Measurements from ENCODE around the gene DSCAML1. TPM values are rescaled to one million over a fixed set of nuclear protein-coding genes. Genes with fewer than 3 reads are reported as not detected.

DSCAML1 gene
- total RNA-seq, 1 experiment from 2014 or later, result 0.90 TPM

DNA sequence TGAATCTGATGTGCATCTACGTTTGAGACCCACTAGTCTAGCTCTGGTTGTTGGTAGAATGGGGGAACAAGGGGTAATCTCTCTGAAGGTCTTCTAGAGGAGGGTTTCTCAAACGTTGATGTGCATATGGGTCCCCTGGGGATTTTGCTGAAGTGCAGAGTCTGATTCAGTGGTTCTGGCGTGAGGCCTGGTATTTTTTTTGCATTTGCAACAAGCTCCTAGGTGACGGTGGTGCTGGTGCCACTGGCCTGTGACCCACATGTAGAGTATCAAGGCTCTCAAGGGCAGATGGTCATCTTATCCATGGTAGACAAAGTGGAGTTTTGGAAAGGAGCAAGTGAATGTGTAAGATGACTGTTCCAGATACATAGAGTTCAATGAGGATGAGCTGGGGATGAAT is 372.2 kb downstream of the DSCAML1 start:
- Mint-ChIP-seq H3K27ac (no peak overlapping the region), H3K9me3 (no peaks in the 10 kb centered on the region), H3K27me3 (ENCODE audit: low read depth) (peaks cover 3% of the 10 kb centered on the region; the same call in 1 of the 2 replicates), H3K4me3 (no peak overlapping the region), H3K4me1 (peaks cover 14% of the 10 kb centered on the region), H3K36me3 (no peaks in the 10 kb centered on the region)
- POLR2A ChIA-PET, result no interaction called here
- DNase-seq (ENCODE audit: low spot score), result no peak
- TF ChIP-seq ZNF317 (CRISPR knock-in tag; IDR thresholded peaks at IDR 0.05; ENCODE audit: borderline replicate concordance, low read depth) (no peak), SMAD3 (CRISPR knock-in tag; IDR thresholded peaks at IDR 0.05; ENCODE audit: borderline replicate concordance) (no peak), ETV6 (CRISPR knock-in tag; IDR thresholded peaks at IDR 0.05) (no peak), FOXJ3 (CRISPR knock-in tag; IDR thresholded peaks at IDR 0.05; ENCODE audit: borderline replicate concordance) (no peak), CREB1 (CRISPR knock-in tag; IDR thresholded peaks at IDR 0.05) (no peak)
- TF ChIP-seq, protein P1, sequence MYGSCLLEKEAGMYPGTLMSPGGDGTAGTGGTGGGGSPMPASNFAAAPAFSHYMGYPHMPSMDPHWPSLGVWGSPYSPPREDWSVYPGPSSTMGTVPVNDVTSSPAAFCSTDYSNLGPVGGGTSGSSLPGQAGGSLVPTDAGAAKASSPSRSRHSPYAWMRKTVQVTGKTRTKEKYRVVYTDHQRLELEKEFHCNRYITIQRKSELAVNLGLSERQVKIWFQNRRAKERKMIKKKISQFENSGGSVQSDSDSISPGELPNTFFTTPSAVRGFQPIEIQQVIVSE (CRISPR knock-in tag; IDR thresholded peaks at IDR 0.05; ENCODE audit: borderline replicate concordance), result no peak
- TF ChIP-seq, protein P2, sequence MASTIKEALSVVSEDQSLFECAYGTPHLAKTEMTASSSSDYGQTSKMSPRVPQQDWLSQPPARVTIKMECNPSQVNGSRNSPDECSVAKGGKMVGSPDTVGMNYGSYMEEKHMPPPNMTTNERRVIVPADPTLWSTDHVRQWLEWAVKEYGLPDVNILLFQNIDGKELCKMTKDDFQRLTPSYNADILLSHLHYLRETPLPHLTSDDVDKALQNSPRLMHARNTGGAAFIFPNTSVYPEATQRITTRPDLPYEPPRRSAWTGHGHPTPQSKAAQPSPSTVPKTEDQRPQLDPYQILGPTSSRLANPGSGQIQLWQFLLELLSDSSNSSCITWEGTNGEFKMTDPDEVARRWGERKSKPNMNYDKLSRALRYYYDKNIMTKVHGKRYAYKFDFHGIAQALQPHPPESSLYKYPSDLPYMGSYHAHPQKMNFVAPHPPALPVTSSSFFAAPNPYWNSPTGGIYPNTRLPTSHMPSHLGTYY (CRISPR knock-in tag; IDR thresholded peaks at IDR 0.05), result no peak
- TF ChIP-seq, protein P3, sequence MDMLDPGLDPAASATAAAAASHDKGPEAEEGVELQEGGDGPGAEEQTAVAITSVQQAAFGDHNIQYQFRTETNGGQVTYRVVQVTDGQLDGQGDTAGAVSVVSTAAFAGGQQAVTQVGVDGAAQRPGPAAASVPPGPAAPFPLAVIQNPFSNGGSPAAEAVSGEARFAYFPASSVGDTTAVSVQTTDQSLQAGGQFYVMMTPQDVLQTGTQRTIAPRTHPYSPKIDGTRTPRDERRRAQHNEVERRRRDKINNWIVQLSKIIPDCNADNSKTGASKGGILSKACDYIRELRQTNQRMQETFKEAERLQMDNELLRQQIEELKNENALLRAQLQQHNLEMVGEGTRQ (CRISPR knock-in tag; IDR thresholded peaks at IDR 0.05), result no peak
- TF ChIP-seq, protein P4, sequence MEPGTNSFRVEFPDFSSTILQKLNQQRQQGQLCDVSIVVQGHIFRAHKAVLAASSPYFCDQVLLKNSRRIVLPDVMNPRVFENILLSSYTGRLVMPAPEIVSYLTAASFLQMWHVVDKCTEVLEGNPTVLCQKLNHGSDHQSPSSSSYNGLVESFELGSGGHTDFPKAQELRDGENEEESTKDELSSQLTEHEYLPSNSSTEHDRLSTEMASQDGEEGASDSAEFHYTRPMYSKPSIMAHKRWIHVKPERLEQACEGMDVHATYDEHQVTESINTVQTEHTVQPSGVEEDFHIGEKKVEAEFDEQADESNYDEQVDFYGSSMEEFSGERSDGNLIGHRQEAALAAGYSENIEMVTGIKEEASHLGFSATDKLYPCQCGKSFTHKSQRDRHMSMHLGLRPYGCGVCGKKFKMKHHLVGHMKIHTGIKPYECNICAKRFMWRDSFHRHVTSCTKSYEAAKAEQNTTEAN (CRISPR knock-in tag; IDR thresholded peaks at IDR 0.05), result no peak
- no peak for ATAC-seq
- CTCF ChIA-PET, result interaction anchor here (0.7 to 6.0 kb wide), 15 partner anchors 11 to 515 kb away, joined by 3 to 175 read pairs (median 25); no protein-coding TSS in a partner anchor

DNA sequence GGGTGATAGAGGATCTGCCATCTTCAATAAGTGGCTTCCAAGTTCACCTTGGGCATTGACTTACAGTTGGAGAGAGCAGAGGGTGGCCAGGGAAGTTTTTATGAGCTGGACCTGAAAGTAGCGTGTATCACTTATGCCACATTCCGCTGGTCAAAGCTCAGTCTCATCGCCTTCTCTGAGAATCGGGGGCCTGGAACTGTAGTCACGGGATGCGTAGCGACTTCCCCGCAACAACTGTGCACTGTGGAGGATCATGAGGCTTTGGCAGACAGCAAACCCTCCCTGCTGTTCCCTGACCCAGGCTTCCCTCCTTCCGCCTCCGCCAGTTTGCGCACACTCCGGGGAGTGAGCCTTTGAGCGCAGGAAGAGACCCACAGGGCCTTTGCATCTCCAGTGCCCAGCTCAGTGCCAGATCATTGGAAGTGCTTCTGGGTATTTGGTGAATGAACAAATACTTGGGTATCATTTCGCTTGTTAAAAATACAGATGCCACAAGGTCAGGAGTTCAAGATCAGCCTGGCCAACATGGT is 373.9 kb downstream of the DSCAML1 start:
- Mint-ChIP-seq H3K4me3 (no peak overlapping the region), H3K9me3 (no peaks in the 10 kb centered on the region), H3K27me3 (ENCODE audit: low read depth) (peaks cover 3% of the 10 kb centered on the region; the same call in 1 of the 2 replicates), H3K27ac (no peak overlapping the region), H3K4me1 (peaks cover 8% of the 10 kb centered on the region; the same call in 1 of the 2 replicates), H3K36me3 (no peaks in the 10 kb centered on the region)
- ATAC-seq, result no peak
- TF ChIP-seq, protein P5, sequence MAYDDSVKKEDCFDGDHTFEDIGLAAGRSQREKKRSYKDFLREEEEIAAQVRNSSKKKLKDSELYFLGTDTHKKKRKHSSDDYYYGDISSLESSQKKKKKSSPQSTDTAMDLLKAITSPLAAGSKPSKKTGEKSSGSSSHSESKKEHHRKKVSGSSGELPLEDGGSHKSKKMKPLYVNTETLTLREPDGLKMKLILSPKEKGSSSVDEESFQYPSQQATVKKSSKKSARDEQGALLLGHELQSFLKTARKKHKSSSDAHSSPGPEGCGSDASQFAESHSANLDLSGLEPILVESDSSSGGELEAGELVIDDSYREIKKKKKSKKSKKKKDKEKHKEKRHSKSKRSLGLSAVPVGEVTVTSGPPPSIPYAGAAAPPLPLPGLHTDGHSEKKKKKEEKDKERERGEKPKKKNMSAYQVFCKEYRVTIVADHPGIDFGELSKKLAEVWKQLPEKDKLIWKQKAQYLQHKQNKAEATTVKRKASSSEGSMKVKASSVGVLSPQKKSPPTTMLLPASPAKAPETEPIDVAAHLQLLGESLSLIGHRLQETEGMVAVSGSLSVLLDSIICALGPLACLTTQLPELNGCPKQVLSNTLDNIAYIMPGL (CRISPR knock-in tag; IDR thresholded peaks at IDR 0.05), result no peak
- TF ChIP-seq CREM (CRISPR knock-in tag; IDR thresholded peaks at IDR 0.05) (no peak), SMAD4 (CRISPR knock-in tag; IDR thresholded peaks at IDR 0.05) (no peak), ZNF219 (CRISPR knock-in tag; IDR thresholded peaks at IDR 0.05; ENCODE audit: borderline replicate concordance) (no peak), NR1H2 (CRISPR knock-in tag; IDR thresholded peaks at IDR 0.05) (no peak), NFATC4 (CRISPR knock-in tag; IDR thresholded peaks at IDR 0.05) (no peak)
- TF ChIP-seq, protein P6, sequence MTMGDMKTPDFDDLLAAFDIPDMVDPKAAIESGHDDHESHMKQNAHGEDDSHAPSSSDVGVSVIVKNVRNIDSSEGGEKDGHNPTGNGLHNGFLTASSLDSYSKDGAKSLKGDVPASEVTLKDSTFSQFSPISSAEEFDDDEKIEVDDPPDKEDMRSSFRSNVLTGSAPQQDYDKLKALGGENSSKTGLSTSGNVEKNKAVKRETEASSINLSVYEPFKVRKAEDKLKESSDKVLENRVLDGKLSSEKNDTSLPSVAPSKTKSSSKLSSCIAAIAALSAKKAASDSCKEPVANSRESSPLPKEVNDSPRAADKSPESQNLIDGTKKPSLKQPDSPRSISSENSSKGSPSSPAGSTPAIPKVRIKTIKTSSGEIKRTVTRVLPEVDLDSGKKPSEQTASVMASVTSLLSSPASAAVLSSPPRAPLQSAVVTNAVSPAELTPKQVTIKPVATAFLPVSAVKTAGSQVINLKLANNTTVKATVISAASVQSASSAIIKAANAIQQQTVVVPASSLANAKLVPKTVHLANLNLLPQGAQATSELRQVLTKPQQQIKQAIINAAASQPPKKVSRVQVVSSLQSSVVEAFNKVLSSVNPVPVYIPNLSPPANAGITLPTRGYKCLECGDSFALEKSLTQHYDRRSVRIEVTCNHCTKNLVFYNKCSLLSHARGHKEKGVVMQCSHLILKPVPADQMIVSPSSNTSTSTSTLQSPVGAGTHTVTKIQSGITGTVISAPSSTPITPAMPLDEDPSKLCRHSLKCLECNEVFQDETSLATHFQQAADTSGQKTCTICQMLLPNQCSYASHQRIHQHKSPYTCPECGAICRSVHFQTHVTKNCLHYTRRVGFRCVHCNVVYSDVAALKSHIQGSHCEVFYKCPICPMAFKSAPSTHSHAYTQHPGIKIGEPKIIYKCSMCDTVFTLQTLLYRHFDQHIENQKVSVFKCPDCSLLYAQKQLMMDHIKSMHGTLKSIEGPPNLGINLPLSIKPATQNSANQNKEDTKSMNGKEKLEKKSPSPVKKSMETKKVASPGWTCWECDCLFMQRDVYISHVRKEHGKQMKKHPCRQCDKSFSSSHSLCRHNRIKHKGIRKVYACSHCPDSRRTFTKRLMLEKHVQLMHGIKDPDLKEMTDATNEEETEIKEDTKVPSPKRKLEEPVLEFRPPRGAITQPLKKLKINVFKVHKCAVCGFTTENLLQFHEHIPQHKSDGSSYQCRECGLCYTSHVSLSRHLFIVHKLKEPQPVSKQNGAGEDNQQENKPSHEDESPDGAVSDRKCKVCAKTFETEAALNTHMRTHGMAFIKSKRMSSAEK (CRISPR knock-in tag; IDR thresholded peaks at IDR 0.05; ENCODE audit: borderline replicate concordance), result no peak
- TF ChIP-seq, protein P3 (CRISPR knock-in tag; IDR thresholded peaks at IDR 0.05), result no peak
- TF ChIP-seq, protein P7, sequence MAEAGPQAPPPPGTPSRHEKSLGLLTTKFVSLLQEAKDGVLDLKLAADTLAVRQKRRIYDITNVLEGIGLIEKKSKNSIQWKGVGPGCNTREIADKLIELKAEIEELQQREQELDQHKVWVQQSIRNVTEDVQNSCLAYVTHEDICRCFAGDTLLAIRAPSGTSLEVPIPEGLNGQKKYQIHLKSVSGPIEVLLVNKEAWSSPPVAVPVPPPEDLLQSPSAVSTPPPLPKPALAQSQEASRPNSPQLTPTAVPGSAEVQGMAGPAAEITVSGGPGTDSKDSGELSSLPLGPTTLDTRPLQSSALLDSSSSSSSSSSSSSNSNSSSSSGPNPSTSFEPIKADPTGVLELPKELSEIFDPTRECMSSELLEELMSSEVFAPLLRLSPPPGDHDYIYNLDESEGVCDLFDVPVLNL (CRISPR knock-in tag; IDR thresholded peaks at IDR 0.05; ENCODE audit: borderline replicate concordance, low read depth), result no peak
- TF ChIP-seq, protein P8, sequence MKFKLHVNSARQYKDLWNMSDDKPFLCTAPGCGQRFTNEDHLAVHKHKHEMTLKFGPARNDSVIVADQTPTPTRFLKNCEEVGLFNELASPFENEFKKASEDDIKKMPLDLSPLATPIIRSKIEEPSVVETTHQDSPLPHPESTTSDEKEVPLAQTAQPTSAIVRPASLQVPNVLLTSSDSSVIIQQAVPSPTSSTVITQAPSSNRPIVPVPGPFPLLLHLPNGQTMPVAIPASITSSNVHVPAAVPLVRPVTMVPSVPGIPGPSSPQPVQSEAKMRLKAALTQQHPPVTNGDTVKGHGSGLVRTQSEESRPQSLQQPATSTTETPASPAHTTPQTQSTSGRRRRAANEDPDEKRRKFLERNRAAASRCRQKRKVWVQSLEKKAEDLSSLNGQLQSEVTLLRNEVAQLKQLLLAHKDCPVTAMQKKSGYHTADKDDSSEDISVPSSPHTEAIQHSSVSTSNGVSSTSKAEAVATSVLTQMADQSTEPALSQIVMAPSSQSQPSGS (CRISPR knock-in tag; IDR thresholded peaks at IDR 0.05; ENCODE audit: borderline replicate concordance, low read depth), result no peak
- CTCF ChIA-PET, result interaction anchor here (0.6 to 4.7 kb wide), 4 partner anchors 10 to 386 kb away, joined by 3 to 103 read pairs (median 44); no protein-coding TSS in a partner anchor
- POLR2A ChIA-PET, result no interaction called here
- DNase-seq (ENCODE audit: low spot score), result no peak
